ENCODE measurements around the gene ITPR3. TPM values are rescaled to one million over a fixed set of nuclear protein-coding genes. Genes with fewer than 3 reads are reported as not detected.

ITPR3 gene
- total RNA-seq, 1 experiment from 2014 or later = 103 TPM

- POLR2A ChIA-PET = no interaction called here
- intact Hi-C loops (cut with micrococcal nuclease) = no loop called here
- CTCF ChIA-PET = interaction anchor here (1.4 kb wide), 1 partner anchor 61 kb away, joined by 3 read pairs; no protein-coding TSS in a partner anchor
Observed at GRCh38 chr6:33639559-33639958, 18.4 kb downstream of the ITPR3 start.

More at GRCh38 chr6:33639559-33639958, 18.4 kb downstream of the ITPR3 start:
- TF ChIP-seq FOSL1 (IDR thresholded peaks at IDR 0.05; ENCODE audit: low read depth) = no peak
- no peak for TF ChIP-seq SIN3A (IDR thresholded peaks at IDR 0.05; ENCODE audit: low read depth)
- no peak for TF ChIP-seq EGR1 (IDR thresholded peaks at IDR 0.05; ENCODE audit: low read depth)
- TF ChIP-seq MAX (IDR thresholded peaks at IDR 0.05) = no peak
- no peak for TF ChIP-seq CEBPB (IDR thresholded peaks at IDR 0.05; ENCODE audit: low read depth)
- TF ChIP-seq ZNF274 (IDR thresholded peaks at IDR 0.05; ENCODE audit: low read depth, low read length) = no peak
- no peak for TF ChIP-seq ZFX (IDR thresholded peaks at IDR 0.05)
- TF ChIP-seq RAD21 (IDR thresholded peaks at IDR 0.05; ENCODE audit: low read depth) = no peak
- TF ChIP-seq JUND (IDR thresholded peaks at IDR 0.05) = no peak
- TF ChIP-seq YY1 (IDR thresholded peaks at IDR 0.05; ENCODE audit: extremely low read depth, insufficient replicate concordance, low read depth, low read length) = no peak
- TF ChIP-seq ATF3 (IDR thresholded peaks at IDR 0.05) = no peak
- TF ChIP-seq REST (IDR thresholded peaks at IDR 0.05; ENCODE audit: low read depth) = no peak
- no peak for TF ChIP-seq SRF (IDR thresholded peaks at IDR 0.05; ENCODE audit: low read depth)
- no peak for TF ChIP-seq ZBTB33 (IDR thresholded peaks at IDR 0.05; ENCODE audit: extremely low read depth, insufficient replicate concordance, low read length)
- TF ChIP-seq EZH2phosphoT487 (IDR thresholded peaks at IDR 0.05; ENCODE audit: borderline replicate concordance) = no peak
- no peak overlapping the region for H3K27ac ChIP-seq (ENCODE audit: low read depth, low read length)
- no peak overlapping the region for H3K4me2 ChIP-seq (ENCODE audit: low read length)
- H2AFZ ChIP-seq (ENCODE audit: low read depth, low read length, poor library complexity, severe bottlenecking) = no peak overlapping the region
- H3K4me1 ChIP-seq (ENCODE audit: control insufficient read depth in 1 of 2, insufficient read depth in 2 of 2, low read length in 2 of 2) = peaks cover 4% of the 10 kb centered on the region in 2 experiments; a peak in 3 of 4 replicates
- no peaks in the 10 kb centered on the region for H3K27me3 ChIP-seq (ENCODE audit: insufficient read depth, low read length)
- H3K9ac ChIP-seq (ENCODE audit: low read length) = no peak overlapping the region
- peaks cover 4 to 14% of the 10 kb centered on the region in 2 experiments; a peak in 3 of 4 replicates for H3K36me3 ChIP-seq (ENCODE audit: control insufficient read depth in 1 of 2, insufficient read depth in 2 of 2, low read length in 2 of 2)
- no TSS peak for BruUV-seq (replicated peaks)
- H3K9me2 ChIP-seq (ENCODE audit: insufficient read depth) = no peaks in the 10 kb centered on the region
- peaks cover 92% of the 10 kb centered on the region for H3K79me2 ChIP-seq (ENCODE audit: insufficient read depth, low read length)
- DNase-seq (ENCODE audit: low read depth, low spot score) = no peak
- RAD21 ChIA-PET (ENCODE audit: low non-redundant PET in 1 of 2, low total read pairs in 2 of 2, uncharacterized antibody in 2 of 2, unreplicated experiment in 2 of 2) = no interaction called here
- no peaks in the 10 kb centered on the region for H3K9me3 ChIP-seq (ENCODE audit: control insufficient read depth in 1 of 2, insufficient read depth in 1 of 2, low read depth in 1 of 2, low read length in 2 of 2)
- no peak for ATAC-seq
- H4K20me1 ChIP-seq (ENCODE audit: insufficient read depth) = peaks cover under 1% of the 10 kb centered on the region; the same call in 1 of the 2 replicates
- no peak overlapping the region for H3K4me3 ChIP-seq (replicated peaks in 1 of 2; ENCODE audit: low read depth in 1 of 2, low read length in 2 of 2)
